ENCODE data around the gene CNTN4.
"Not testable (repeated sequence)": the region's sequence is repeated elsewhere in the genome, so short reads cannot be mapped to it uniquely, and the experiment has no call there.

CNTN4 gene

GRCh38 chr3:2883283-2883682, 784.6 kb downstream of the CNTN4 start:
- in situ Hi-C loops (cut with MboI; ENCODE audit: low sequenced_read_pairs) = no loop called here

- in situ Hi-C loops (cut with MboI; ENCODE audit: low sequenced_read_pairs) = no loop called here
These were observed 789.9 kb downstream of the CNTN4 start for GRCh38 chr3:2888592-2888991.

GRCh38 chr3:2889736-2890135, 791.1 kb downstream of the CNTN4 start:
- in situ Hi-C loops (cut with MboI; ENCODE audit: low sequenced_read_pairs) = no loop called here

GRCh38 chr3:2896308-2896939, 797.8 kb downstream of the CNTN4 start:
- in situ Hi-C loops (cut with MboI; ENCODE audit: low sequenced_read_pairs) = no loop called here

- in situ Hi-C loops (cut with MboI; ENCODE audit: low sequenced_read_pairs) = no loop called here
These were observed 799.2 kb downstream of the CNTN4 start for GRCh38 chr3:2897821-2898220.

GRCh38 chr3:2898591-2899353, 800.1 kb downstream of the CNTN4 start:
- in situ Hi-C loops (cut with MboI; ENCODE audit: low sequenced_read_pairs) = no loop called here

- in situ Hi-C loops (cut with MboI; ENCODE audit: low sequenced_read_pairs) = no loop called here
These were observed 805.4 kb downstream of the CNTN4 start for GRCh38 chr3:2904054-2904453.

- in situ Hi-C loops (cut with MboI; ENCODE audit: low sequenced_read_pairs) = no loop called here
These were observed 810.2 kb downstream of the CNTN4 start for GRCh38 chr3:2908693-2909351.

- in situ Hi-C loops (cut with MboI; ENCODE audit: low sequenced_read_pairs) = no loop called here
These were observed 812.3 kb downstream of the CNTN4 start for GRCh38 chr3:2910997-2911396.

- in situ Hi-C loops (cut with MboI; ENCODE audit: low sequenced_read_pairs) = no loop called here
These were observed 817.2 kb downstream of the CNTN4 start for GRCh38 chr3:2915826-2916225.

- in situ Hi-C loops (cut with MboI; ENCODE audit: low sequenced_read_pairs) = not testable (repeated sequence)
These were observed 818.0 kb downstream of the CNTN4 start for GRCh38 chr3:2916640-2917039.

GRCh38 chr3:2920103-2920502, 821.4 kb downstream of the CNTN4 start:
- in situ Hi-C loops (cut with MboI; ENCODE audit: low sequenced_read_pairs) = no loop called here

- in situ Hi-C loops (cut with MboI; ENCODE audit: low sequenced_read_pairs) = no loop called here
These were observed 822.8 kb downstream of the CNTN4 start for GRCh38 chr3:2921452-2921851.

- in situ Hi-C loops (cut with MboI; ENCODE audit: low sequenced_read_pairs) = no loop called here
These were observed 823.2 kb downstream of the CNTN4 start for GRCh38 chr3:2921903-2922302.

GRCh38 chr3:2923390-2923789, 824.7 kb downstream of the CNTN4 start:
- in situ Hi-C loops (cut with MboI; ENCODE audit: low sequenced_read_pairs) = no loop called here

GRCh38 chr3:2927259-2927658, 828.6 kb downstream of the CNTN4 start:
- in situ Hi-C loops (cut with MboI; ENCODE audit: low sequenced_read_pairs) = no loop called here

GRCh38 chr3:2929574-2929973, 830.9 kb downstream of the CNTN4 start:
- in situ Hi-C loops (cut with MboI; ENCODE audit: low sequenced_read_pairs) = no loop called here

GRCh38 chr3:2931265-2931664, 832.6 kb downstream of the CNTN4 start:
- in situ Hi-C loops (cut with MboI; ENCODE audit: low sequenced_read_pairs) = no loop called here

GRCh38 chr3:2934541-2934940, 835.9 kb downstream of the CNTN4 start:
- in situ Hi-C loops (cut with MboI; ENCODE audit: low sequenced_read_pairs) = no loop called here

GRCh38 chr3:2937055-2937454, 838.4 kb downstream of the CNTN4 start:
- in situ Hi-C loops (cut with MboI; ENCODE audit: low sequenced_read_pairs) = no loop called here

- in situ Hi-C loops (cut with MboI; ENCODE audit: low sequenced_read_pairs) = no loop called here
These were observed 838.9 kb downstream of the CNTN4 start for GRCh38 chr3:2937592-2937991.

- in situ Hi-C loops (cut with MboI; ENCODE audit: low sequenced_read_pairs) = no loop called here
These were observed 840.0 kb downstream of the CNTN4 start for GRCh38 chr3:2938711-2939110.
